Upper lobe of left lung (tissue), 4 donors: ENCODE results near the gene GRK2.

Source experiments
- CTCF ChIP-seq, 6 experiments: fragments of 450-650 bp in 4 of 6; fragments of 200-600 bp in 2 of 6; sonication (generic) in 2 of 6; IDR thresholded peaks; one replicate each; pipeline ENCODE4 v1.5.1; 2016 to 2019; ENCODE audit warnings: antibody characterized with exemption in 6 of 6
- EP300 ChIP-seq, 4 donors: sonication (generic); formaldehyde crosslinking; IDR thresholded peaks; one replicate each; pipeline ENCODE4 v1.5.1; 2017; ENCODE audit warnings: antibody characterized with exemption in 4 of 4, control low read depth in 2 of 4
- POLR2A ChIP-seq, 4 donors: fragments of 450-650 bp; IDR thresholded peaks; one replicate each; pipeline ENCODE4 v1.5.1; 2016 to 2017; ENCODE audit warnings: antibody characterized with exemption in 4 of 4, mild to moderate bottlenecking in 2 of 4
- POLR2AphosphoS5 ChIP-seq, 2 donors: sonication (generic); formaldehyde crosslinking; IDR thresholded peaks; one replicate each; pipeline ENCODE4 v1.5.1; 2017; ENCODE audit warnings: antibody characterized with exemption in 2 of 2

- no peak for TF ChIP-seq EP300 (IDR thresholded peaks at IDR 0.05)
- TF ChIP-seq POLR2A (IDR thresholded peaks at IDR 0.05), result no peak
- TF ChIP-seq CTCF (IDR thresholded peaks at IDR 0.05), result no peak
- TF ChIP-seq POLR2AphosphoS5 (IDR thresholded peaks at IDR 0.05), result no peak
Observed at GRCh38 chr11:67280788-67281551, 14.7 kb downstream of the GRK2 start.
